Measurements from ENCODE around the gene PPP6R3. TPM values are rescaled to one million over a fixed set of nuclear protein-coding genes. Genes with fewer than 3 reads are reported as not detected.

The PPP6R3 gene
- total RNA-seq, 2 donors from 2014 or later = 95.0 to 103 TPM

DNA sequence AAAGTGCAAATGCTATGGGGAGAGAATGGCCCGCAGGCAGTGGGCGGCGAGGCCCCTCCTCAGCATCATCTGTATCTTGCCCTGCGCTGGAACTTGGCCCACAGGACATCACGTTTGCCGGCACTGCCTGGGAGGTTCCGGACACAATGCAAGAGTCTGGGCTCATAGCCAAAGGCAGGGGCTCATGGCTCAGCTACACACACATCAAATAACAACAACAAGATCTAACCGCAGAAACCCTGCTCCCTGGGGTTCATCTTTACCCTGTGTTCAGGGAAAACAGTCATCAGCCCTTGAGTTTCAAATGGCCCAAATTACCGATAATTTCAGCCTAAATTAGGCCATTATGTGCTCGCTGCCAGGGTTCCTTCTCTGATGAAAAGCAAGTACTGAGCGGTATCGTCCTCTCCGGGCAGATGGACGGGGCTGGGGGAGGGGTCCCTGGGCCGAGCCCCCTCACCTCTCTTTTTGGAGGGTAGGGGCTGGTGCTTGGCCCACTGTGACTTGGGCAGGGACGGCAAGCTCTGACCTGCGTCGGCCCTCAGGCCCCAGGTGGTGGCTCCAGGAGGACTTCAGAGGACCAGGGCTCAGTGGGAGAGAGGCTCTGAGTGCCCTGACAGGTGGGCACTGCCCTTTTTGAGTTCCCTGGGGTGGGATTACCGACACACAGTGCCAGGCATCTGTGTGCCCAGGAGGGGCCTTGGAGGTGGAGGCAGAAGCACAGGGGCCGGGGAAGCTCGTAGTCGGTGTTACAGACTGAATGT, 198.8 kb downstream of the PPP6R3 start:
- Histone ChIP-seq H3K36me3 (no peaks in the 10 kb centered on the region), H3K9me3 (no peaks in the 10 kb centered on the region), H3K4me3 (no peak overlapping the region), H3K9ac (ENCODE audit: low read depth in 2 of 2, low read length in 2 of 2) (no peak overlapping the region), H3K27me3 (no peaks in the 10 kb centered on the region), H3K4me1 (no peaks in the 10 kb centered on the region), H3K27ac (no peak overlapping the region)
- TF ChIP-seq, protein P1, sequence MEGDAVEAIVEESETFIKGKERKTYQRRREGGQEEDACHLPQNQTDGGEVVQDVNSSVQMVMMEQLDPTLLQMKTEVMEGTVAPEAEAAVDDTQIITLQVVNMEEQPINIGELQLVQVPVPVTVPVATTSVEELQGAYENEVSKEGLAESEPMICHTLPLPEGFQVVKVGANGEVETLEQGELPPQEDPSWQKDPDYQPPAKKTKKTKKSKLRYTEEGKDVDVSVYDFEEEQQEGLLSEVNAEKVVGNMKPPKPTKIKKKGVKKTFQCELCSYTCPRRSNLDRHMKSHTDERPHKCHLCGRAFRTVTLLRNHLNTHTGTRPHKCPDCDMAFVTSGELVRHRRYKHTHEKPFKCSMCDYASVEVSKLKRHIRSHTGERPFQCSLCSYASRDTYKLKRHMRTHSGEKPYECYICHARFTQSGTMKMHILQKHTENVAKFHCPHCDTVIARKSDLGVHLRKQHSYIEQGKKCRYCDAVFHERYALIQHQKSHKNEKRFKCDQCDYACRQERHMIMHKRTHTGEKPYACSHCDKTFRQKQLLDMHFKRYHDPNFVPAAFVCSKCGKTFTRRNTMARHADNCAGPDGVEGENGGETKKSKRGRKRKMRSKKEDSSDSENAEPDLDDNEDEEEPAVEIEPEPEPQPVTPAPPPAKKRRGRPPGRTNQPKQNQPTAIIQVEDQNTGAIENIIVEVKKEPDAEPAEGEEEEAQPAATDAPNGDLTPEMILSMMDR (IDR thresholded peaks at IDR 0.05) = no peak
- DNase-seq = no peak
- intact Hi-C loops (cut with DNase I) = no loop called here

DNA sequence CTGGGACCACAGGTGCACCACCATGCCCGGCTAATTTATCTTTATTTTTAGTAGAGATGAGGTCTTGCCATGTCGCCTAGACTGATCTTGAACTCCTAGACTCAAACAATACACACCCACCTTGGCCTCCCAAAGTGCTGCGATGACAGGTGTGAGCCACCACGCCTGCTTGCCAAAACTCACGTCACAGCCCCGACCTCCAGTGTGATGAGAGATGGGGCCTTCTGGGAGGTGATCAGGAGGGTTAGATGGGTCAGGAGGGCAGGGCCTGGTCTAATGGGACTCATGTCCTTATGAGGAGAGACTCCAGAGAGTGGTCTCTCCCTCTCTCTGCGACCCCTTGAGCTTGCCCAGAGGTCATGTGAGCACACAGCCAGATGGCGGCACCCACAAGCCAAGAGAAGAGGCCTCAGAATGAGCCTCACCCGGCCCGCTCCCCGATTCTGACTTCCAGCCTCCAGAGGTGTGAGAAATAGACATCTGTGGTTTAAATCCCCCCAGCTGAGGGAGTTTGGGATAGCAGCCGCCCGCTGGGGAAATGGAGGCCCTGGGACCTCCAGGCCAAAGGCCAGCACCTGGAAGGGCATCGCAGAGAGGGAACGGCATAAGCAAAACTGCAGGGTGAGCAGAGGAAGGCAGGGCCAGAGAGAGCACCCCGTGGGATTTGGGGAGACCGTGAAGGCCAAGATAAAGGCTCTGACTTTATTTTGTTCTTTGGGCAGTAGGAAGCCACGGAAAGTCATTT, 199.7 kb downstream of the PPP6R3 start:
- no peaks in the 10 kb centered on the region for H3K9me3 ChIP-seq
- H3K27me3 ChIP-seq = no peaks in the 10 kb centered on the region
- no peak overlapping the region for H3K9ac ChIP-seq (ENCODE audit: low read depth in 2 of 2, low read length in 2 of 2)
- no peak overlapping the region for H3K4me3 ChIP-seq
- intact Hi-C loops (cut with DNase I) = no loop called here
- no peak overlapping the region for H3K27ac ChIP-seq
- TF ChIP-seq, protein P1 (IDR thresholded peaks at IDR 0.05) = no peak
- DNase-seq = no peak
- no peaks in the 10 kb centered on the region for H3K36me3 ChIP-seq
- no peaks in the 10 kb centered on the region for H3K4me1 ChIP-seq

DNA sequence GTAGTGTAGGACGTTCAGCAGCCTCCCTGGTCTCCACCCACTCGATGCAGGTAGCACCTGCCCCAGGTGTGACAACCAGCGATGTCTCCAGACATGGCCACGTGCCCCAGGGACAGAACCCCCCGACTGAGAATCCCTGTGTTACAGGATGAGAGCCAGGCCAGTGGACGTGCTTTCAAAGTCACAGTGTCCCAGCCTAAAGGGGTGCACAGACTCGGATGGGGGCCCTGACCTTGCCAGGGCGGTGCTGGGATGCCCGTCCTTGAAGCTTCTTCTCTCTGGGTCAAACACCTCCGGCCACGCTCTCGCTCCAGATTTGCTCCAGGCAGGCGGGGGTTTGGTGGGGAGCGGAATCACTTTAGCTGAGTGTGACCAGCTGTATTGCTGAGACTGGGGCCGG, 200.5 kb downstream of the PPP6R3 start:
- Histone ChIP-seq H3K9ac (ENCODE audit: low read depth in 2 of 2, low read length in 2 of 2) (no peak overlapping the region), H3K4me3 (no peak overlapping the region), H3K4me1 (no peaks in the 10 kb centered on the region), H3K36me3 (no peaks in the 10 kb centered on the region), H3K9me3 (no peaks in the 10 kb centered on the region), H3K27me3 (no peaks in the 10 kb centered on the region), H3K27ac (no peak overlapping the region)
- no peak for DNase-seq
- TF ChIP-seq, protein P1 (IDR thresholded peaks at IDR 0.05) = no peak
- intact Hi-C loops (cut with DNase I) = no loop called here

DNA sequence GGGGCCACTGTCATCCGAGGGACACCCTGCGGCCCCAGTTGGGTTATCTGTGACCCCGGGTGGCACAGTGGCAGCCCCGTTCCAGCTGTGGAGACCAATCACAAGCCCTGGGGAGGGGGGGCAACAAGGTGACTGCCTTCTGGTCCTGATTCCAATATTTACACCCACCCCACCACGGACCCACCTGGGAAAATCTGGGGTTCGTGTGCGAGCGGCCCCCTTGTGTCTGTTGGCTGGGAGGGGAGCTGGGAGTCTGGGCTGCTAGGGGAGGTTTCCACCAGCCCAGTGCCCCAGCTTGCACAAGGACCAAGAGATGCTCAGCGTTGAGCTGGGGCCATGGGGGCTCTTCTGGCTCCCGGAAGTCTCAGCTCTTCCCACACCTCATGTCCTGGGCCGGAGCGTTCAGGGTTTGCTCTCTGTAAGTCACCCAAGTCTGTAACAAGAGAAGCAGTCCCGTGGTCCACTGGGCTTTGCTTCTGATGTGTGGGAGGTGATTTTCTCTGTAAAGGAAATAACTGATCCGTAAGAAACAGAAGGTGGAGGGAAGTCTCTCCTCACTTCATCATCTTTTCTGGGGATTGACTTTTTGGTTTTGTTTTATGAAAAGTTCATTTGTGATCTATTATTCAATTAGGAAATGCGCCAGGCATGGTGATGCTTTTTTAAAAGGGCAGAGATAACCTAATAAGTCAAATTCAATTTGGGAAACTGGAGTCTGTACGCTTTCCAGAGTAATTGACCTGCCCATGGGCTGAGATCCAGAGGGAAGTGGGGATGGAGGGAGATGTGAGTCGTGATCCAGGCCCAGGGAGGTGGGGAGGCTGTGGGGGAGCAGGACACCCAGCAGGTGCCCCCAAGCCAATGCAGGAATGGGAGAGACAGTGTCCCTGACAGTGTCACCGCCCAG, 201.4 kb downstream of the PPP6R3 start:
- TF ChIP-seq, protein P1 (IDR thresholded peaks at IDR 0.05) = no peak
- no peaks in the 10 kb centered on the region for H3K9me3 ChIP-seq
- no peak for DNase-seq

DNA sequence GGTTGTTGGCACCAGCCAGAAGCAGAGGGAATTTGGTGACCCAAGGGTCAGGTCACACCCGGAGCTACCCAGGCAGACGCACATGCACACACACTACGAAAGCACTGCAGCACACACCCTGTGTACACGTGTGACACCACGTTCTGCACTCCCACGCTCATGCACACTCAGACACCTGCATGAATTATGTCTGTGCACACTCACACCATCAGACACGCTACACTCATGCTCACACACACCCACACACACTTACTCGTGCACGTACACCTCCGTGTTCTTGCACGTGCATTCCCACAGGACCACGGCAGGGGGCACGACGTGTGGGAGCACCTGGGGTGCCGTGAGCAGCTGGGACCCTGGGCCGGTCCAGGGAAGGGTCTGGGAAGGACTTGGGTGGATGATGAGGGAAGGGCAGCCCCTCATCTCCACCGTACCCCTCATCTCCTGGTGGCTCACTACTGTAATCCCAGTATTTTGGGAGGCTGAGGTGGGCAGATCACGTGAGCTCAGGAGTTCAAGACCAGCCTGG, 203.0 kb downstream of the PPP6R3 start:
- no peak for DNase-seq
- Histone ChIP-seq H3K27ac (no peak overlapping the region), H3K9me3 (no peaks in the 10 kb centered on the region), H3K9ac (ENCODE audit: low read depth in 2 of 2, low read length in 2 of 2) (no peak overlapping the region), H3K36me3 (no peaks in the 10 kb centered on the region), H3K27me3 (no peaks in the 10 kb centered on the region), H3K4me3 (no peak overlapping the region), H3K4me1 (no peaks in the 10 kb centered on the region)
- TF ChIP-seq, protein P1 (IDR thresholded peaks at IDR 0.05) = no peak
- intact Hi-C loops (cut with DNase I) = no loop called here

More for the DNA sequence above, 201.4 kb downstream of the PPP6R3 start:
- no peaks in the 10 kb centered on the region for H3K36me3 ChIP-seq
- no peaks in the 10 kb centered on the region for H3K27me3 ChIP-seq
- no peak overlapping the region for H3K27ac ChIP-seq
- no peak overlapping the region for H3K4me3 ChIP-seq
- intact Hi-C loops (cut with DNase I) = no loop called here
- no peaks in the 10 kb centered on the region for H3K4me1 ChIP-seq
- no peak overlapping the region for H3K9ac ChIP-seq (ENCODE audit: low read depth in 2 of 2, low read length in 2 of 2)
